K562 (cell line): ENCODE measurements around the gene TRIM43. TPM values are rescaled to one million over a fixed set of nuclear protein-coding genes. Genes with fewer than 3 reads are reported as not detected.

Experiments
- ATF7 ChIP-seq: fragments of 450-650 bp; IDR thresholded peaks from 2 replicates; pipeline ENCODE4 v1.7.1; 2014; ENCODE audit warnings: mild to moderate bottlenecking, moderate library complexity
- BCOR ChIP-seq: fragments of 450-650 bp; IDR thresholded peaks from 2 replicates; pipeline ENCODE4 v1.6.1; 2016
- CBFA2T2 ChIP-seq: fragments of 450-650 bp; conservative IDR thresholded peaks from 2 replicates; pipeline ENCODE4 v1.6.1; 2017; ENCODE audit warnings: mild to moderate bottlenecking
- ESRRB ChIP-seq: fragments of 250-450 bp; sonication (Bioruptor Pico); IDR thresholded peaks from 2 replicates; pipeline ENCODE4 v1.5.0; 2020; ENCODE audit warnings: mild to moderate bottlenecking, moderate library complexity, borderline replicate concordance
- ILF3 ChIP-seq: fragments of 450-650 bp; IDR thresholded peaks from 2 replicates; pipeline ENCODE4 v1.6.1; 2018; ENCODE audit warnings: antibody characterized with exemption, mild to moderate bottlenecking, moderate library complexity, borderline replicate concordance
- IRF9 ChIP-seq: fragments of 450-650 bp; IDR thresholded peaks from 2 replicates; pipeline ENCODE4 v1.6.1; 2016; ENCODE audit warnings: missing biosample characterization, missing genetic modification characterization
- MAZ ChIP-seq, 2 experiments: fragments of 450-650 bp in 1 of 2; sonication (generic) in 1 of 2; formaldehyde crosslinking; IDR thresholded peaks in 1 of 2; conservative IDR thresholded peaks in 1 of 2; 2 replicates each; pipeline versions ENCODE4 v1.4.0 to v1.5.0; 2020; ENCODE audit warnings: mild to moderate bottlenecking in 1 of 2, missing genetic modification reagents in 1 of 2
- MNT ChIP-seq, 2 experiments: fragments of 450-650 bp; conservative IDR thresholded peaks; 2 replicates each; pipeline ENCODE4 v1.6.1; 2017; ENCODE audit warnings: mild to moderate bottlenecking in 2 of 2, moderate library complexity in 2 of 2
- MTA1 ChIP-seq: fragments of 450-650 bp; IDR thresholded peaks from 2 replicates; pipeline ENCODE4 v1.6.1; 2017; ENCODE audit warnings: borderline replicate concordance
- MYC ChIP-seq, 2 experiments: fragments of 250-450 bp in 1 of 2; sonication (Bioruptor Pico) in 1 of 2; IDR thresholded peaks; 2 replicates each; pipeline versions ENCODE4 v1.5.1 to v1.6.1; 2012 to 2021; ENCODE audit warnings: low read depth in 2 of 2, borderline replicate concordance in 1 of 2, improper control_type of control experiment in 1 of 2, low read length in 1 of 2, mild to moderate bottlenecking in 1 of 2, moderate library complexity in 1 of 2
- NFRKB ChIP-seq: fragments of 450-650 bp; IDR thresholded peaks from 2 replicates; pipeline ENCODE4 v1.6.1; 2016; ENCODE audit warnings: low read depth
- STAG1 ChIP-seq: sonication (generic); formaldehyde crosslinking; IDR thresholded peaks from 2 replicates; pipeline ENCODE4 v1.5.0; 2020; ENCODE audit warnings: missing genetic modification reagents, borderline replicate concordance
- STAT5A ChIP-seq: IDR thresholded peaks from 2 replicates; pipeline ENCODE4 v1.6.1; 2012; ENCODE audit warnings: low read length, inconsistent platforms, borderline replicate concordance
- TBP ChIP-seq: optimal IDR thresholded peaks from 2 replicates; pipeline ENCODE3; 2011; ENCODE audit warnings: low read depth, low read length, improper control_type of control experiment
- ZBTB49 ChIP-seq: sonication (generic); formaldehyde crosslinking; IDR thresholded peaks from 2 replicates; pipeline ENCODE4 v1.8.0; 2022; ENCODE audit warnings: missing genetic modification reagents, mild to moderate bottlenecking, borderline replicate concordance
- ZKSCAN8 ChIP-seq: fragments of 200-800 bp; sonication (Bioruptor generic); IDR thresholded peaks from 2 replicates; pipeline ENCODE4 v1.6.1; 2016; ENCODE audit warnings: missing genetic modification characterization, missing compliant biosample characterization
- ZNF282 ChIP-seq: sonication (generic); formaldehyde crosslinking; IDR thresholded peaks from 2 replicates; pipeline ENCODE4 v1.8.1; 2023; ENCODE audit warnings: missing genetic modification reagents
- ZNF395 ChIP-seq: fragments of 200-800 bp; sonication (Bioruptor generic); IDR thresholded peaks from 2 replicates; pipeline ENCODE4 v1.6.1; 2017; ENCODE audit warnings: missing genetic modification characterization, missing compliant biosample characterization
- ZNF511 ChIP-seq: sonication (generic); formaldehyde crosslinking; IDR thresholded peaks from 2 replicates; pipeline ENCODE4 v1.8.0; 2022; ENCODE audit warnings: mild to moderate bottlenecking, missing genetic modification reagents
- ZNF551 ChIP-seq: fragments of 250-450 bp; sonication (Bioruptor Pico); IDR thresholded peaks from 2 replicates; pipeline ENCODE4 v1.5.0; 2021; ENCODE audit warnings: mild to moderate bottlenecking, moderate library complexity
- polyA plus RNA-seq, 8 experiments: library from polyadenylated mRNA; depleted of rRNA in 4 of 8; stranded (reverse) in 5 of 8; unstranded in 3 of 8; fragments of >200 nt; fragmentation: Nextera tagmentation in 2 of 8; fragmentation: Illumina TruSeq in 1 of 8; extraction: Ambion mirVana in 2 of 8; extraction: Trizol in 1 of 8; gene quantifications; 2 replicates each; pipeline versions ENCODE4 v1.2.1 to v1.2.3, GENCODE V29; 2011 to 2014; ENCODE audit warnings: inconsistent platforms in 1 of 8, missing spikeins in 1 of 8
- total RNA-seq, 7 experiments: library from RNA; depleted of rRNA in 6 of 7; stranded (reverse); fragments of >200 nt in 6 of 7; fragmentation: Illumina TruSeq in 2 of 7; extraction: Trizol in 2 of 7; gene quantifications; 2 replicates each; pipeline versions ENCODE4 v1.2.1 to v1.2.3, GENCODE V29; 2011 to 2021; ENCODE audit warnings: low replicate concordance in 1 of 7

The TRIM43 gene
- total and polyA plus RNA-seq, 9 of the 15 experiments (the other 6 are each of a cell fraction or from before 2014, with no cell fraction given) = not detected

- peak; percentile 38; the same call in 1 of the 2 replicates for TF ChIP-seq STAT5A
- TF ChIP-seq TBP = peak; percentile 97
- TF ChIP-seq IRF9 (tag) = no peak
- no peak for TF ChIP-seq ZBTB49 (CRISPR knock-in tag)
- TF ChIP-seq ZNF511 = no peak
- TF ChIP-seq BCOR = no peak
- no peak for TF ChIP-seq STAG1 (CRISPR knock-in tag)
- TF ChIP-seq ESRRB (CRISPR knock-in tag) = no peak
- TF ChIP-seq ZNF395 = 0 out of 2 replicates have a peak, but pooled peaks have one; percentile 60
- peak; percentile 90 for TF ChIP-seq MYC (IDR thresholded peaks at IDR 0.05; ENCODE audit: low read depth, low read length)
- TF ChIP-seq MYC (CRISPR knock-in tag; IDR thresholded peaks at IDR 0.05; ENCODE audit: borderline replicate concordance, low read depth) = no peak
- TF ChIP-seq ZNF282 (CRISPR knock-in tag) = no peak
- peak; percentile 60 for TF ChIP-seq CBFA2T2
- no peak for TF ChIP-seq ZKSCAN8 (CRISPR knock-in tag)
- no peak for TF ChIP-seq ZNF551
- TF ChIP-seq ATF7 = peak; percentile 67; the same call in 1 of the 2 replicates
- peak in 1 of 2 experiments; percentile 28; a peak in 2 of 4 replicates for TF ChIP-seq MAZ (CRISPR knock-in tag; conservative IDR thresholded peaks at IDR 0.05 in 1 of 2, IDR thresholded peaks at IDR 0.05 in 1 of 2)
- TF ChIP-seq MTA1 = peak; percentile 27; the same call in 1 of the 2 replicates
- TF ChIP-seq NFRKB = peak; percentile 32; the same call in 1 of the 2 replicates
- TF ChIP-seq MNT (conservative IDR thresholded peaks at IDR 0.05) = peak; percentile 70 to 87
- no peak for TF ChIP-seq ILF3
These were observed 40.7 kb upstream of the TRIM43 start (continued) for GRCh38 chr2:95551055-95551568.
